HepG2 (cell line): Measurements from ENCODE around the gene MYO15A. TPM values are rescaled to one million over a fixed set of nuclear protein-coding genes. Genes with fewer than 3 reads are reported as not detected.

ENCODE experiments used
- IRF2 ChIP-seq: IDR thresholded peaks from 2 replicates; pipeline ENCODE4 v1.6.1; 2018; ENCODE audit warnings: missing genetic modification reagents, missing compliant biosample characterization
- KDM6A ChIP-seq: IDR thresholded peaks from 2 replicates; pipeline ENCODE4 v1.6.1; 2016; ENCODE audit warnings: low read depth
- MAFK ChIP-seq, 2 experiments: IDR thresholded peaks in 1 of 2; conservative IDR thresholded peaks in 1 of 2; 2 replicates each; pipeline ENCODE4 v1.6.1; 2011; ENCODE audit warnings: improper control_type of control experiment in 2 of 2, low read length in 2 of 2
- SCMH1 ChIP-seq: sonication (generic); formaldehyde crosslinking; IDR thresholded peaks from 2 replicates; pipeline ENCODE4 v1.9.0; 2021; ENCODE audit warnings: missing genetic modification reagents, mild to moderate bottlenecking, borderline replicate concordance
- ZBTB7A ChIP-seq: sonication (generic); formaldehyde crosslinking; IDR thresholded peaks from 2 replicates; pipeline ENCODE4 v1.8.0; 2022; ENCODE audit warnings: mild to moderate bottlenecking, missing genetic modification reagents
- ZFX ChIP-seq: sonication (generic); formaldehyde crosslinking; IDR thresholded peaks from 2 replicates; pipeline ENCODE4 v1.4.0; 2020; ENCODE audit warnings: mild to moderate bottlenecking, low read depth, missing genetic modification reagents, moderate library complexity
- ZNF30 ChIP-seq: sonication (generic); formaldehyde crosslinking; IDR thresholded peaks from 2 replicates; pipeline ENCODE4 v1.5.0; 2020; ENCODE audit warnings: mild to moderate bottlenecking, missing genetic modification reagents
- ZNF530 ChIP-seq: sonication (generic); formaldehyde crosslinking; IDR thresholded peaks from 2 replicates; pipeline ENCODE4 v1.5.0; 2020; ENCODE audit warnings: low read depth, mild to moderate bottlenecking, missing genetic modification reagents
- ZNF720 ChIP-seq: sonication (generic); formaldehyde crosslinking; IDR thresholded peaks from 2 replicates; pipeline ENCODE4 v1.4.0; 2020; ENCODE audit warnings: missing genetic modification reagents
- ZNF747 ChIP-seq: sonication (generic); formaldehyde crosslinking; IDR thresholded peaks from 2 replicates; pipeline ENCODE4 v1.8.1; 2023; ENCODE audit warnings: missing genetic modification reagents, mild to moderate bottlenecking, borderline replicate concordance
- polyA plus RNA-seq, 8 experiments: library from polyadenylated mRNA; depleted of rRNA in 3 of 8; stranded (reverse) in 7 of 8; unstranded in 1 of 8; fragments of >200 nt; fragmentation: Illumina TruSeq in 4 of 8; extraction: Trizol in 4 of 8; gene quantifications; 2 replicates each; pipeline versions ENCODE4 v1.2.1 to v1.2.3, GENCODE V29; 2011 to 2016; ENCODE audit warnings: low read depth in 4 of 8, missing spikeins in 1 of 8, mixed read lengths in 1 of 8; ENCODE audit not compliant: insufficient read depth in 1 of 8
- total RNA-seq, 5 experiments: library from RNA; depleted of rRNA; stranded (reverse); fragments of >200 nt; fragmentation: Illumina TruSeq; extraction: Trizol; gene quantifications; 2 replicates each; pipeline ENCODE4 v1.2.3, GENCODE V29; 2016; ENCODE audit warnings: low read depth in 1 of 5
- TF ChIP-seq, protein P1 (sequence below): sonication (generic); formaldehyde crosslinking; IDR thresholded peaks from 2 replicates; pipeline ENCODE4 v1.9.0; 2021; ENCODE audit warnings: missing genetic modification reagents, borderline replicate concordance
- TF ChIP-seq, protein P2 (sequence below): sonication (generic); formaldehyde crosslinking; IDR thresholded peaks from 2 replicates; pipeline ENCODE4 v1.4.0; 2020; ENCODE audit warnings: missing genetic modification reagents, borderline replicate concordance
- TF ChIP-seq, protein P3 (sequence below): sonication (generic); formaldehyde crosslinking; IDR thresholded peaks from 2 replicates; pipeline ENCODE4 v1.5.1; 2020; ENCODE audit warnings: missing genetic modification reagents, mild to moderate bottlenecking, borderline replicate concordance
- TF ChIP-seq, protein P4 (sequence below): sonication (generic); formaldehyde crosslinking; IDR thresholded peaks from 2 replicates; pipeline ENCODE4 v1.5.0; 2020; ENCODE audit warnings: mild to moderate bottlenecking, missing genetic modification reagents, borderline replicate concordance
- TF ChIP-seq, protein P5 (sequence below): IDR thresholded peaks from 2 replicates; pipeline ENCODE4 v1.6.1; 2016; ENCODE audit warnings: missing genetic modification reagents, missing compliant biosample characterization
- TF ChIP-seq, protein P6 (sequence below): sonication (generic); formaldehyde crosslinking; IDR thresholded peaks from 2 replicates; pipeline ENCODE4 v1.8.1; 2023; ENCODE audit warnings: mild to moderate bottlenecking, inconsistent platforms, moderate library complexity, missing genetic modification reagents, borderline replicate concordance

Gene MYO15A
- total and polyA plus RNA-seq, 2 of the 13 experiments (the other 11 are each of a cell fraction or from before 2014, with no cell fraction given): 0.07 to 0.20 TPM

DNA sequence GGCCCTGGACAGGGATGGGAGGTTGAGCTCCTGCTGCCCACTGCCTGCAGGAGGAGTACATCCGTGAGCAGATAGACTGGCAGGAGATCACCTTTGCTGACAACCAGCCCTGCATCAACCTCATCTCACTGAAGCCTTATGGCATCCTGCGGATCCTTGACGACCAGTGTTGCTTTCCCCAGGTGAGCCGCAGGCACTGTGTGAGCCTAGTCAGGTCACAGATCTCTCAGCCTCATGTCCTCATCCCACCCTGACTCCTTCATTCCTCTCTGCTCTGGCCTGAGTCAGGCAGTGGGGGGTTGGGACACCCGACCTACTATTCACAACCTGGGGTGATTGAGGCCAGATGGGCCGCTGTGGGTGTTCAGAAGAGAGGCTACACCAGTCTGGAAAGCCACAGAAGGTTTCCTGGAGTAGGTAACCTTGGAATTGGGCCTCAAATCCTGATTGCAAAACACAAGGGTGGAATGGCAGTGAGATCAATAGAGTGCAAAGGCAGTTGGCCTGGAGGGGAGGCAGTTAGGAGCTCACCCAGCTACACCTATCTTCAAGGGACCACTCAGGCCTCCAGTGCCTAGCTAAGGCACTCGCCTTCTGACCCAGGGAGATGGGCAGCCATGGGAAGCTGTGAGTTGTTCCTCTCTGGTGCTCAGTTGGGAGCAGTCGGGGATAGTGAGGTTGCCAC lies 29.7 kb downstream of the MYO15A start (continued):
- TF ChIP-seq, protein P1, sequence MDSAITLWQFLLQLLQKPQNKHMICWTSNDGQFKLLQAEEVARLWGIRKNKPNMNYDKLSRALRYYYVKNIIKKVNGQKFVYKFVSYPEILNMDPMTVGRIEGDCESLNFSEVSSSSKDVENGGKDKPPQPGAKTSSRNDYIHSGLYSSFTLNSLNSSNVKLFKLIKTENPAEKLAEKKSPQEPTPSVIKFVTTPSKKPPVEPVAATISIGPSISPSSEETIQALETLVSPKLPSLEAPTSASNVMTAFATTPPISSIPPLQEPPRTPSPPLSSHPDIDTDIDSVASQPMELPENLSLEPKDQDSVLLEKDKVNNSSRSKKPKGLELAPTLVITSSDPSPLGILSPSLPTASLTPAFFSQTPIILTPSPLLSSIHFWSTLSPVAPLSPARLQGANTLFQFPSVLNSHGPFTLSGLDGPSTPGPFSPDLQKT (CRISPR knock-in tag): no peak
- TF ChIP-seq ZFX (CRISPR knock-in tag): peak; percentile 71
- TF ChIP-seq, protein P2, sequence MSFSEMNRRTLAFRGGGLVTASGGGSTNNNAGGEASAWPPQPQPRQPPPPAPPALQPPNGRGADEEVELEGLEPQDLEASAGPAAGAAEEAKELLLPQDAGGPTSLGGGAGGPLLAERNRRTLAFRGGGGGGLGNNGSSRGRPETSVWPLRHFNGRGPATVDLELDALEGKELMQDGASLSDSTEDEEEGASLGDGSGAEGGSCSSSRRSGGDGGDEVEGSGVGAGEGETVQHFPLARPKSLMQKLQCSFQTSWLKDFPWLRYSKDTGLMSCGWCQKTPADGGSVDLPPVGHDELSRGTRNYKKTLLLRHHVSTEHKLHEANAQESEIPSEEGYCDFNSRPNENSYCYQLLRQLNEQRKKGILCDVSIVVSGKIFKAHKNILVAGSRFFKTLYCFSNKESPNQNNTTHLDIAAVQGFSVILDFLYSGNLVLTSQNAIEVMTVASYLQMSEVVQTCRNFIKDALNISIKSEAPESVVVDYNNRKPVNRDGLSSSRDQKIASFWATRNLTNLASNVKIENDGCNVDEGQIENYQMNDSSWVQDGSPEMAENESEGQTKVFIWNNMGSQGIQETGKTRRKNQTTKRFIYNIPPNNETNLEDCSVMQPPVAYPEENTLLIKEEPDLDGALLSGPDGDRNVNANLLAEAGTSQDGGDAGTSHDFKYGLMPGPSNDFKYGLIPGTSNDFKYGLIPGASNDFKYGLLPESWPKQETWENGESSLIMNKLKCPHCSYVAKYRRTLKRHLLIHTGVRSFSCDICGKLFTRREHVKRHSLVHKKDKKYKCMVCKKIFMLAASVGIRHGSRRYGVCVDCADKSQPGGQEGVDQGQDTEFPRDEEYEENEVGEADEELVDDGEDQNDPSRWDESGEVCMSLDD (CRISPR knock-in tag): 0 out of 2 replicates have a peak, but pooled peaks have one; percentile 28
- TF ChIP-seq, protein P3, sequence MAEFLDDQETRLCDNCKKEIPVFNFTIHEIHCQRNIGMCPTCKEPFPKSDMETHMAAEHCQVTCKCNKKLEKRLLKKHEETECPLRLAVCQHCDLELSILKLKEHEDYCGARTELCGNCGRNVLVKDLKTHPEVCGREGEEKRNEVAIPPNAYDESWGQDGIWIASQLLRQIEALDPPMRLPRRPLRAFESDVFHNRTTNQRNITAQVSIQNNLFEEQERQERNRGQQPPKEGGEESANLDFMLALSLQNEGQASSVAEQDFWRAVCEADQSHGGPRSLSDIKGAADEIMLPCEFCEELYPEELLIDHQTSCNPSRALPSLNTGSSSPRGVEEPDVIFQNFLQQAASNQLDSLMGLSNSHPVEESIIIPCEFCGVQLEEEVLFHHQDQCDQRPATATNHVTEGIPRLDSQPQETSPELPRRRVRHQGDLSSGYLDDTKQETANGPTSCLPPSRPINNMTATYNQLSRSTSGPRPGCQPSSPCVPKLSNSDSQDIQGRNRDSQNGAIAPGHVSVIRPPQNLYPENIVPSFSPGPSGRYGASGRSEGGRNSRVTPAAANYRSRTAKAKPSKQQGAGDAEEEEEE (CRISPR knock-in tag): 0 out of 2 replicates have a peak, but pooled peaks have one; percentile 66
- TF ChIP-seq ZBTB7A (CRISPR knock-in tag): no peak
- TF ChIP-seq ZNF720 (CRISPR knock-in tag): no peak
- TF ChIP-seq SCMH1 (CRISPR knock-in tag): no peak
- peak; percentile 46; the same call in 1 of the 2 replicates for TF ChIP-seq ZNF747 (CRISPR knock-in tag)
- TF ChIP-seq, protein P4, sequence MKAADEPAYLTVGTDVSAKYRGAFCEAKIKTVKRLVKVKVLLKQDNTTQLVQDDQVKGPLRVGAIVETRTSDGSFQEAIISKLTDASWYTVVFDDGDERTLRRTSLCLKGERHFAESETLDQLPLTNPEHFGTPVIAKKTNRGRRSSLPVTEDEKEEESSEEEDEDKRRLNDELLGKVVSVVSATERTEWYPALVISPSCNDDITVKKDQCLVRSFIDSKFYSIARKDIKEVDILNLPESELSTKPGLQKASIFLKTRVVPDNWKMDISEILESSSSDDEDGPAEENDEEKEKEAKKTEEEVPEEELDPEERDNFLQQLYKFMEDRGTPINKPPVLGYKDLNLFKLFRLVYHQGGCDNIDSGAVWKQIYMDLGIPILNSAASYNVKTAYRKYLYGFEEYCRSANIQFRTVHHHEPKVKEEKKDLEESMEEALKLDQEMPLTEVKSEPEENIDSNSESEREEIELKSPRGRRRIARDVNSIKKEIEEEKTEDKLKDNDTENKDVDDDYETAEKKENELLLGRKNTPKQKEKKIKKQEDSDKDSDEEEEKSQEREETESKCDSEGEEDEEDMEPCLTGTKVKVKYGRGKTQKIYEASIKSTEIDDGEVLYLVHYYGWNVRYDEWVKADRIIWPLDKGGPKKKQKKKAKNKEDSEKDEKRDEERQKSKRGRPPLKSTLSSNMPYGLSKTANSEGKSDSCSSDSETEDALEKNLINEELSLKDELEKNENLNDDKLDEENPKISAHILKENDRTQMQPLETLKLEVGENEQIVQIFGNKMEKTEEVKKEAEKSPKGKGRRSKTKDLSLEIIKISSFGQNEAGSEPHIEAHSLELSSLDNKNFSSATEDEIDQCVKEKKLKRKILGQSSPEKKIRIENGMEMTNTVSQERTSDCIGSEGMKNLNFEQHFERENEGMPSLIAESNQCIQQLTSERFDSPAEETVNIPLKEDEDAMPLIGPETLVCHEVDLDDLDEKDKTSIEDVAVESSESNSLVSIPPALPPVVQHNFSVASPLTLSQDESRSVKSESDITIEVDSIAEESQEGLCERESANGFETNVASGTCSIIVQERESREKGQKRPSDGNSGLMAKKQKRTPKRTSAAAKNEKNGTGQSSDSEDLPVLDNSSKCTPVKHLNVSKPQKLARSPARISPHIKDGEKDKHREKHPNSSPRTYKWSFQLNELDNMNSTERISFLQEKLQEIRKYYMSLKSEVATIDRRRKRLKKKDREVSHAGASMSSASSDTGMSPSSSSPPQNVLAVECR (CRISPR knock-in tag): peak; percentile 49; the same call in 1 of the 2 replicates
- TF ChIP-seq, protein P5, sequence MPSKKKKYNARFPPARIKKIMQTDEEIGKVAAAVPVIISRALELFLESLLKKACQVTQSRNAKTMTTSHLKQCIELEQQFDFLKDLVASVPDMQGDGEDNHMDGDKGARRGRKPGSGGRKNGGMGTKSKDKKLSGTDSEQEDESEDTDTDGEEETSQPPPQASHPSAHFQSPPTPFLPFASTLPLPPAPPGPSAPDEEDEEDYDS (CRISPR knock-in tag): no peak
- TF ChIP-seq ZNF30 (CRISPR knock-in tag): no peak
- no peak for TF ChIP-seq MAFK (conservative IDR thresholded peaks at IDR 0.05 in 1 of 2, IDR thresholded peaks at IDR 0.05 in 1 of 2; ENCODE audit: low read length in 2 of 2)
- TF ChIP-seq ZNF530: no peak
- TF ChIP-seq, protein P6, sequence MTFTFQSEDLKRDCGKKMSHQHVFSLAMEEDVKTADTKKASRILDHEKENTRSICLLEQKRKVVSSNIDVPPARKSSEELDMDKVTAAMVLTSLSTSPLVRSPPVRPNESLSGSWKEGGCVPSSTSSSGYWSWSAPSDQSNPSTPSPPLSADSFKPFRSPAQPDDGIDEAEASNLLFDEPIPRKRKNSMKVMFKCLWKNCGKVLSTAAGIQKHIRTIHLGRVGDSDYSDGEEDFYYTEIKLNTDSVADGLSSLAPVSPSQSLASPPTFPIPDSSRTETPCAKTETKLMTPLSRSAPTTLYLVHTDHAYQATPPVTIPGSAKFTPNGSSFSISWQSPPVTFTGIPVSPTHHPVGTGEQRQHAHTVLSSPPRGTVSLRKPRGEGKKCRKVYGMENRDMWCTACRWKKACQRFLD (CRISPR knock-in tag): no peak
- TF ChIP-seq IRF2 (CRISPR knock-in tag): peak; percentile 67; the same call in 1 of the 2 replicates
- peak; percentile 73; the same call in 1 of the 2 replicates for TF ChIP-seq KDM6A (CRISPR knock-in tag)
